Jurkat, Clone E6-1 (cell line): ENCODE results near the gene SLC7A11. TPM values are rescaled to one million over a fixed set of nuclear protein-coding genes. Genes with fewer than 3 reads are reported as not detected.
A peak's percentile ranks its signal among the peaks of the same experiment; 100 is the strongest.

Experiments used
- DNase-seq: peaks from one replicate; pipeline ENCODE4 v3.0.0-alpha.2; 2011; ENCODE audit warnings: low read depth, low spot score
- H3K4me3 ChIP-seq: 2 replicates; pipeline ENCODE4 v1.5.1; 2011; ENCODE audit warnings: mild to moderate bottlenecking, low read length, control low read depth, moderate library complexity
- polyA plus RNA-seq: library from polyadenylated mRNA; unstranded; fragments of >200 nt; gene quantifications from one replicate; pipeline ENCODE4 v1.2.1, GENCODE V29; 2012; ENCODE audit warnings: missing spikeins; ENCODE audit not compliant: insufficient read length, insufficient read depth

SLC7A11 gene
- polyA plus RNA-seq: 1.1 TPM

DNA sequence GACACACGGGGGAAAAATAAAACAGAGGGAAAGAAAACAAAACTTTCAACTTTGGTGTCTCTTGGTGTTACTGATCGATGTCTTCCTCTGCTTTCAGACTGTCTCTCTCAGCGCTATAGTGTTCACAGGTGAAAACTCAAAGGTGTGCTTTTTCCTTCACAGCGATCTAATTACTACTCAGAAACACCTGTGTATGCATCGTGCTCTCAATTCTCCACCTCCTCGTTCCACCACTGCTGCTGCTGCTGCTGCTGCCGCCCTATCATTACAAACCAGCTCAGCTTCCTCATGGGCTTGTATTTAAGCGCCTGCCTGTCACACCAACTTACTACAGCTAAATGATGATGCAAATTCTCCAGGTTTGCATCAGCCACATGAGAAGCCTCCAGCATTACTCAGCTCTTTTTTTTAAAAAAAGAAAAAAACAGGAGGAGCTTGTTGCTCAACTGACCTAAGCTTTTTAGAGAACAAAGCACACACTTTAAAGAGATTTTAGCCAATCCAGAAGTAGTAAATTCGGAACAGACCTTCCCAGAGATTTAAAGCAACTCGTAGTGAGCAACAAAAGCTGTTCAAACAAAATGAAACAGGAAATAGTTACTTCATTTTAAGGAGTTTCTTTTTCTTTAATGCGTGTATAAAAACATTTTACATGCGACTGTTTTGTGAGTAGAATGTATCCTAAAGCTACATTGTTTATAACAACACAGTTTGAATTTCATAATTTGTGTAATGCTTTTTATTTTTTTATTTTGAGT lies at the start of gene SLC7A11:
SLC7A11 (minus strand) TSS at position 274 of the 758 bp plus-strand sequence. CDS start 280 bp downstream, outside the sequence.
- DNase-seq: peak; percentile 93
- H3K4me3 ChIP-seq: peak within 1 kb of the TSS; percentile 50

DNA sequence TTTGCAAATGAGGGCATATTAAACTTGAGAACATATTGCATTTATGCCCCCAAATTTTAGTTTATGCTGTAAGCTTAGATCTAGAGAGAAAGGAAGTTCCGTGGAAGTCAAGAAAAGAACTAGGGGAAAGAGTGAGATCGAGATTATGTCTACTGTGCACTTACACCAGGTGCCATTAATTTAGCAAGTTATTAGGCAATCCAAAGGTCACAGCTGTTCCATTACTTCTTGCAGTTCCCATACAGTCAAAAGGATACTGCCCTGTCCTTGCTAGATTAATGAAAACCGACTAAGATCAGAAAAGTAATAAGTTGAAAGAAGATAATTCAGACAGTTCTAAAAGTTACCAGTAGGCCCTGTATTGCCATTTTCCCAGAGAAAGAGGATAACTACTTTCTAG lies 49.3 kb upstream of the SLC7A11 start:
- H3K4me3 ChIP-seq: no peak overlapping the region
- DNase-seq: no peak

DNA sequence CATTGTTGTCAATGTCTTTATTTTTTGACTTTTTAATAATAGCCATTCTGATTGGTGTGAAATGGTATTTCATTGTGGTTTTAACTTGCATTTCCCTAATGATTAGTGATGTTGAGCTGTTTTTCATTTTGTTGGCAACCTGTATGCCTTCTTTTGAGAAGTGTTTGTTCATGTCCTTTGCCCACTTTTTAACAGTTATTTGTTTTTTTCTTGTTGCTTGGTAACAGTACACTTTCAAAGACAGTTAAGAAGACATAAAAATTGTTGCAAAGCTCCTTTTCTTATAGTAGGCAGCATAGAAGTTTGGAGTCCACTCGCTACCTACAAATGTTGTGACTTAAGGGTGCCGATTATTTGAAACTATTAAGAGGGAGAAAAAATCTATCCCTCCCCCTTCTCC lies 48.7 kb upstream of the SLC7A11 start:
- no peak overlapping the region for H3K4me3 ChIP-seq
- no peak for DNase-seq

DNA sequence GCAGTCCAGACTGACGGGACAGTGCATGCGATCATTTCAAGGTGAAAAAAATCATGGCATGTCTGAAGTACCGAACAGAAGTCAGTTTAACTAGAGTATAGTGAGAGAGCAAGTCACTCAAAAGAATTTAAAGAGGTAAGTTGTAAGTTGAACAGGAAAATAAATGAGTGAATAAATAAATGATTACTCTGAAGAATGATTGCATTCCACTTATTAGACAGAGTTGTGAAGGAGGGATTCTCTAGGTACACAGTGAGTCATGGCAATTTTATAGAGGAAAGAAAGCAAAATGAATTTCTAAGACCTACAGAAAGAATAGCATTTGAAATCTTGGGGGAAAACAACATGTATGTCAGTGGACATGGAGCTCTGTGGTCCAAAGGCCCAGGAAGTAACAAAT lies 37.1 kb upstream of the SLC7A11 start:
- DNase-seq: no peak
- no peak overlapping the region for H3K4me3 ChIP-seq

DNA sequence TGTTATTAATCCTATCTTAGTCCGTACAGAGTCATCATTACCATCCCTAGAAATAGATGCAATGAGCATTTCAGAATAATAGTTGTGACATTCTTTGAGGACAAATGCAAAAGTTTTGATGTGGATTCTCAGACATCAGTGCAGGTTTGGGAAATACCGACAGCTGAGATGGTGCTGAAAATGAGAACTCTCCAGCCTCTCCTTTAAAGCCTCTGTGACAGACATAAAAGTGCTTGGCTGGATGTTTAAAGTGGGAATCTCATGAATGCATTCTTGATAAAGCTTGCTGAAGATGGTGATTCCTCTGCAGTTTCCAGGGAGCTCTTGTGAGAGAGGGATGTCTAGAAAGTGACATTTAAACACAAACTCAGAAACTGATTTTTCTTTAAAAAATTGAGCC lies 35.0 kb upstream of the SLC7A11 start:
- no peak overlapping the region for H3K4me3 ChIP-seq
- no peak for DNase-seq

DNA sequence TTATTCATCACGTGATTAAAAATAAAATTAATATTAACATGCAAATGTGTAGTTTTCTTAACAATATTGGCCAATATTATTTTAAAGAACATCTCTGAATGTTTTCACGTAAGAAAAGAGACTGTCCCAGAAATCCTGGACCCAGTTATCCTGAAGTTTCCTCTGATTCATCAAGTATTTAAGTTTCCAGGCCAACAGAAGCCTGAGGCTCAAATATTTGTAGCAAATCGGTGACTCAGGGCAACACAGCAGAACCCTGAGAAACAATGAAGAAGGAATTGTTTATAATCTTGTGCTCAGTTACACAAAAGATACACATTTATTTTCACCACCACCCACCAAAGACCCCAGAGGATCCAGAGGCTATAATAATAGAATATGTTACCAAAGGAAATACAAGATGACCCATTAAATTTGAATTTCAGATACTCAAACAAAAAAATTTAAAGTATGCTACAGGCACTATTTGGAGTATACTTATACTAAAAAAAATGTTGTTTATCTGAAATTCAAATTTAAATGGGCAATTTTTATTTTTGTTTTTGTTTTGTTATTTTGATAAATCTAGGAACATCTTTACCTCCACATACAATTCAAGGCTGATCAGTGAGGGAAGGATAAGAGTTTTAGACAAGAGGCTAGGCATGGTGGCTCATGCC lies 33.9 kb upstream of the SLC7A11 start:
- H3K4me3 ChIP-seq: no peak overlapping the region
- no peak for DNase-seq

DNA sequence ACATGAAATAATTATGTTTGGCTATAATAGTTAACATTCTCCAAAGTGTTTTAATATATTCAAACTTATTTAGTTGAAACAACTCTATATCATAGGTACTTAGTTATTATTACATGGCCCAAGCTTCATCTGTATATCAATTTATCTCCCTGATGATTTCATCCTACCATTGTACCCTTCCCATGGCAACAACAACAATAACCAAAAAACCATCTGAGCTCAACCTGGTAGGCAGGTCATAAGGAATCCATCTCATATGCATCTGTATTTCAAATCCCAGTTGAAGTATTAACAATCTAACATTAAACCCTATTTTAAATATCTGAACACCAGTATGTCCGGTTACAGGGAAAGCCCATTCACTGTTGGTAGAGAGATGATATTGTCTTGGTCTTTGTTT lies 33.1 kb upstream of the SLC7A11 start:
- DNase-seq: no peak

DNA sequence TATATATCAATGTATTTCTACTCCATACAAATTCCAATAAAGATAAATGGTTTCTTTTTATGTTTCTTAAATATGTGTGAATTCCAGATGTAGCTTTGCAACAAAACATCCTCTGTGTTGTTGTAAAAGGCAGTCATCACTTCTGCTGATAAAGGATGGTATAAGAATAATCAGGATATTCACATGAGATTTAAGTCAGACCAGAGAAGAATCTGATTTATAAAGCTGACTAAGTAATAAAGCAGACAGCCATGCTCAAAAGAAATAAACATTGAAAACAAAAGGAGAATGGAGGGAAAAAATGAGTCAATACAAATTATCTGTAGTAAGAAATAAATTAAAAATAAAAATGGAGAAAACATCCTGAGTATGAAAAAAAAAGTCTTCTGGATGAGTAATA lies 27.0 kb upstream of the SLC7A11 start:
- DNase-seq: no peak
- H3K4me3 ChIP-seq: no peak overlapping the region

More for the DNA sequence above, 33.1 kb upstream of the SLC7A11 start:
- H3K4me3 ChIP-seq: no peak overlapping the region

DNA sequence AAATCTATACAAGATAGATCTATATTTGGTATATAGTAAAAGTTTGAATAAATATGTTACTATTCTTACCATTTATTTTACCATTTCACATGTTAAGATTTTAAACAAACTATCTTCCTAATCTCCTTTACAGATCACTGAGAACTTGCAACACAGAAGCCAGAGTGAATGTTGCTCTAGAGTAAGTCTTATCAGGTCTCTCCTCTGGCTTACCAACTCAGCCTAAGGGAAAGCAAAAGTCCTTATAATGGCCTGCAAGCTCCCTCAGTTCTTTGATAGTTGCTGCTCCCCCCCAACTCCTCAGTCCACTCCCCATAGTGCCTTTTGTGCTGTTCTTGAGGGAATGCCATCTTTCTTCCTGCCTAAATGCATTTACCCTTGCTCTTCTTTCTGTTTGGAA lies 25.7 kb upstream of the SLC7A11 start:
- H3K4me3 ChIP-seq: no peak overlapping the region

DNA sequence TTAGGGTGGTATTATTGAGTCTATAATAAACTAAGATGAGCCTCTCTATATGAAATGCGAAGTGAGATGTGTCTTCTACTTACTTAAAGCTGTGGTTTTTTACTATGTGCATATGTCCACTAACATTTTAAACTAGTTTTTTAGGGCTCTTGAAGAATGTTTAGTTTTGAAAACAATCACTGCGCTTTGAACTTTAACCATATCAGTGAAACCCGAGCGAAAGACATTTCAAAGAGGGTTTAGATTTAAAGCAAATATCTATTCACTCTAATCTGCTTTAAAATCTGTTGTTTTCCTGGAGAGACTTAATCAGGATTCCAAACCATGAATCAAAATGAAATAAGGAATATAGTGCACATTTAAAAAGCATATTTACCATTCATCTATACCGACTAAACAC lies 24.8 kb upstream of the SLC7A11 start:
- H3K4me3 ChIP-seq: no peak overlapping the region
- no peak for DNase-seq

More for the DNA sequence above, 25.7 kb upstream of the SLC7A11 start:
- no peak for DNase-seq

DNA sequence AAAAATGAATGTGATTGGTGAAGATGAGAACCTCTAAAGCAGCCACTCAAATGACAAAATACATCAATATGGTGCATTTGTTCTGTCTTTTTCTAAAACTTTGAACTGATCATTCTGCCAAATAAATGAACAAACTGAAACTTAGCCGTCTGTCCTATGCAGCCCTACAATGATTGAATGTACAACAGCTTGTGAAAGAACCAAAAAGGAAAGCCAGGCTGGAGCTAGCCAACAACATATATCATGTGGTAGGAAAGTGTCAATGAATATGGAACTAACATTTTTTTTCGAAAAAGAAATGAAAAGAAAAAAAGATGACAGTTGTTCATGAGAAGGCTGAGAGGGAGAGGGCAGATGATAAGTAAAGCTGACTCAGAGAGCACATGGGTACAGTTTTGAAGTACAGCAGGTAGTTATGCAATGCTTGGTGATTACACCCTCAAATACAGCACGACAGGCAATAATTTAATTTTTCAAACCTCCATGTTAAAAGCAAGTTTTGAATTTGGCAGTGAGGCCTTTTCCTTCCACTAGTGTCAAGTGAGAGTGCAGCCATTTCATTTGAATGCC lies 21.2 kb upstream of the SLC7A11 start:
- no peak for DNase-seq

DNA sequence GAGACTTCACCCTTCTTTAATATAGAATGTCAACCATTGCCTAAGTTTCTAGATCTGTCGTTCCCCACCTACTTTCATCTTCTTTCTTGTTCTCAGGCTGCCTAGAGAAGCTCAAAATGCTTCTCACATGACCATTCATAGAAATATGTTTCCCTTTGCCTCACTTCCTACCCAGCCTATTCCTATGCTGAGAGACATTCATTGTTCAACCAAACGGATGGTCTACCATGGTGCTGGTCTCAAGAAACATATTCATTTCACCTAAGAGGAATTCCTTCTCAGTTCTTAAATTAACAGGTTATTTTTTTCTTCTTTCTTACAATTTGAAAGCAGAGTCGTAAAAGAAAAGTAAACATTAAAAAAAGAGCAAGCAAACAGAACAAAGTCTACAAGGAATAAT lies 20.3 kb upstream of the SLC7A11 start:
- no peak overlapping the region for H3K4me3 ChIP-seq
- DNase-seq: no peak

More for the DNA sequence above, 21.2 kb upstream of the SLC7A11 start:
- H3K4me3 ChIP-seq: no peak overlapping the region

DNA sequence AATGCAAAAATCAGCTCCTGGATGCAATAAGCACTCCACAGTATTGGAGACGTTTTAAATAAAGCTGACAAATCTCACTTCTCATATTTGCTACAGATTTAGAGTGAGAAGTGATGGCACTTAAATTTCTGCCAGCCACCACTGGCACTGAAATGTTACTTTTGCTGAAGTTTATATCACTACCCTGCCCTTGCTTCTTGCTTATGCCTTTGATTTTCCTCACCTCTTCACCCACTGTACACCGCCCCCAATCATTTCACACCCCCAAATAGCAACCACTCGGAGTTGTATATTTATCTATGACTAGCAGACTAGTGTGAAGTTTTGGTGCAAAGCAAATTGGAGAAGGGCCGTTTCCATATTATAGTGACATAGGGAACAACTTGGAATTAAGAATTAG lies 19.9 kb upstream of the SLC7A11 start:
- no peak overlapping the region for H3K4me3 ChIP-seq
- DNase-seq: no peak

DNA sequence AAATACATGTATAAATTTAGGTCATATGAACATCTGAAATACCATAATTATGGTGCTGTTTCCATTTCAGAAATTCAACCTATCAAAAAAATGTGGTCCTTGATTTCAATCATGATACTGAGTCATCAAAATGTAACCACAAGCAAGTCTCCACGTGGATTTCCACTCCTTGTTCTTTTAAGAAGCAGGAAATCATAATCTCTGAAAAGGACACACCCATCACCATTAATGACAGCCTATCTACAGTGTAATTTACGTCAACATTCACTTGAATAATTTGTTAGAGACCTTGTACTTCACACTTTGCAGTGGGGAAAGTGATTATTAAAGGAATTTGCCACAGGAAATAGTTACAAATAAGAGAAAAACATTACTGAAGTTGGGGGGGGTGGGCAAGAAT lies 17.7 kb upstream of the SLC7A11 start:
- no peak overlapping the region for H3K4me3 ChIP-seq
- no peak for DNase-seq

DNA sequence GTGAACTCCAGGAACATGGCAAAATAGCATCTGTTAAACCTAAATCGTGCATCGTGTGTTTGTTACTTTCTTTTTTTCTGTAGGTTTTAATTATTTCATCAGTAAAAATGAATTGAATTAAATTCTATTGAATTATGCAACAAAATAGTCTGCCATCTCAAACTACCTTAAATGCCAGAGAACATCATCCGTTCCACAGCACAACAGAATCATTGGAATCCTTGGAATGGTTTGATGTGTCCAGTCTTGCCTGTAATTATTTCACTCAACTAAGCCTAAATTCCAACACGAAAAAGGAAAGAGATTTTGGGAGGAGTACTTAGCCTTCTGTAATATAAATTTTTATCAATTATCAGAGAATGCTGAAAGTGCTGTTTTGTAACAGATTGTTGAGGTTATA lies 17.1 kb upstream of the SLC7A11 start:
- H3K4me3 ChIP-seq: no peak overlapping the region
- DNase-seq: no peak

DNA sequence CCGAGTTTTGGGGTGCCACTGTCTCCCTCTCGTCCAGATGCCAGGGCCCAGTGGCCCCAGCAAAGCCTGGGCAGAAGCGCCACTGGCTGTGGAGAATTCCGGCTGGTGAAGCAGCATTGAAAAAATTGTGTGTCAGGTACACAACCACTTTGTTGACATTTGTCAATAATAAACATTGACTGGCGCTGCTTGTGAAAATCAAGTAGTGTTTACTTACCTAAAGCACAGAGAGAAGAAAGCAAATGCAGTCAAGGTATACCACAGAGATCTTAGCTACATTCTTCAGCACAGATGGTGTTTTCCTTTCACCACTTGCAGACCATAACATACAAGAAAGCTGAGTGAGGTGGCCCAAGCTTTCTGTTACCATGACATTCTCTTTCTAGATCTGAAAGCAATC lies 14.5 kb upstream of the SLC7A11 start:
- no peak overlapping the region for H3K4me3 ChIP-seq
- DNase-seq: no peak

DNA sequence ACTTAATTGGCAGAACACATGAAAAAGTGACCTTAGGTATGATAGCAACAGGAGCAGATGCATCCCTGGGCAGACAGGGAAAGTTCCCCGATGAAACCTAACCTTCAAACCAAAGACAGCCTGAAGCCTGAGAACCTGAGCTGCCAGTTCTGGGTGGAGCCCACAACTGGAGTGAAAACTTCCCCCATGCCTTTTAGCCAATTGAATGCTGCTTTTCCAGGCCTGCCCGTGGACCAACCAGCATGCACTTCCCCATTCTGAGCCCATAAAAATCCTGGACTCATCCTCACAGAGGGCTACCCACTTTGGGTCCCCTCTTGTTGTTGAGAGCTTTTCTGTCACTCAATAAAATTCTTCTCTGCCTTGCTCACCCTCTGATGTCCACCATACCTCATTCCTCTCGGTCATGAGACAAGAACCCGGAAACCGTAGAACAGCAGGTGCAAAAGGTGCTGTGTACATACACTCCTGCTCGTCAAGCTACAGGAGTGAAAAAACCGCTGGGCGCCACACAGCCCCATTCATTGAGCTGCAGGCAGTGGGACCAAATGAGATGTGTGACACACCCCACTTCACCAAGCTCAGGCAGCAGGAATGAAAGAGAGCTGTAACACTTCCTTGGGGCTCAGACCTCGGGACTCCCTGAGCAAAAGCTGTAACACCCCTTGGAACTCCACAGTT lies 13.9 kb upstream of the SLC7A11 start:
- H3K4me3 ChIP-seq: no peak overlapping the region
- no peak for DNase-seq

DNA sequence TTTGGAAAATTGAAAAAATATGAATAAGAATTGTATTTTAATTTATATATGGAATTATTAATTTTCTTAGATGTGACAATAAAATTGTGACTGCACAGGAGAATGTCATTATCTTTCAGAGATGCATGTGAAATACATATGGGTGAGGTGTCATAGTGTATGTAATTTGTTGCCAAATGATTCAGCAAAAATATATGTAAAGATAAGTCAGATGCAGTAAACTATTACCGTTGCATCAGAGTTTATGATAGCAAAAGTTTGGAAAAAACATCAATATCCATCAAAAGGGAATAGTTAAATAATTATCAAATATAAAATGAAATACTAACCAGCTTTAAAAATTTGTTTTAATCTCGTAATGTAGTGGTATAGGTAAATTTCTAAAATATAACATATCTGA lies 10.4 kb upstream of the SLC7A11 start:
- no peak overlapping the region for H3K4me3 ChIP-seq
- no peak for DNase-seq

DNA sequence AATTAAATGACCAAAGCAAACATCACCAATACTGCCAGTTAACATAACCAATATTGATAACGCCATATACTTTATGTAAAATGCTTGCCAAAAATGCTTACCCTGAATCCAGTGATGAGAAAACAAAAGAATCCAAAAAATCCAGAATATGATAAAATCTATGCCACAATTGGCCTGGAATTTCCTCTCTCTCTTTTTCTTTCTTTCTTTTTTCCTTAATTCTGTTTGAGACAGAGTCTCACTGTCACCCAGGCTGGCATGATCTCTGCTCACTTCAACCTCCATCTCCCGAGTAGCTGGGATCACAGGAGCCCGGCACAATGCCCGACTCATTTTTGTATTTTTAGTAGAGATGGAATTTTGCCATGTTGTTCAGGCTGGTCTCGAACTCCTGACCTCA lies 9.8 kb upstream of the SLC7A11 start:
- no peak for DNase-seq
- no peak overlapping the region for H3K4me3 ChIP-seq

DNA sequence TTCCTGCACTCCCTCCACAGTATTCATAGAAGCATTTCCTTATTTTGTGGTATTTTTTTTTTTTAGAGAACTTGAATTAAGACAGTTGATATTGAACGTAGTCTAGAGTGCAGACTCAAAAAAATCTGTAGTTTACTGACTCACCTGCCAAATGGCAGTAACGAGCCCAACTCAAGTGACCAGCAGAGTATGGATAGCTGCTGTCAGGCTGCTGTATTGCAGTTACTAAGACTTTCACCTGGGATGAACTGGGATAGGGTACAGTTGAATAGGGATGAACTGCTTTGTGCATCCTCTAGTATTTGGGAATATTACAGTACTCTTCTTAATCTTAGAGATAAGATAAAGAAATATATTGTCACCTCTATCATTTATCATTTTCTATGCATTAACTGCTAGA lies 7.0 kb upstream of the SLC7A11 start:
- no peak for DNase-seq
- H3K4me3 ChIP-seq: no peak overlapping the region
